ENCODE measurements around the gene PNMT.
A peak's percentile ranks its signal among the peaks of the same experiment; 100 is the strongest.

Gene PNMT

GRCh38 chr17:39701784-39702422, 33.6 kb downstream of the PNMT start:
- TF ChIP-seq, protein P1, sequence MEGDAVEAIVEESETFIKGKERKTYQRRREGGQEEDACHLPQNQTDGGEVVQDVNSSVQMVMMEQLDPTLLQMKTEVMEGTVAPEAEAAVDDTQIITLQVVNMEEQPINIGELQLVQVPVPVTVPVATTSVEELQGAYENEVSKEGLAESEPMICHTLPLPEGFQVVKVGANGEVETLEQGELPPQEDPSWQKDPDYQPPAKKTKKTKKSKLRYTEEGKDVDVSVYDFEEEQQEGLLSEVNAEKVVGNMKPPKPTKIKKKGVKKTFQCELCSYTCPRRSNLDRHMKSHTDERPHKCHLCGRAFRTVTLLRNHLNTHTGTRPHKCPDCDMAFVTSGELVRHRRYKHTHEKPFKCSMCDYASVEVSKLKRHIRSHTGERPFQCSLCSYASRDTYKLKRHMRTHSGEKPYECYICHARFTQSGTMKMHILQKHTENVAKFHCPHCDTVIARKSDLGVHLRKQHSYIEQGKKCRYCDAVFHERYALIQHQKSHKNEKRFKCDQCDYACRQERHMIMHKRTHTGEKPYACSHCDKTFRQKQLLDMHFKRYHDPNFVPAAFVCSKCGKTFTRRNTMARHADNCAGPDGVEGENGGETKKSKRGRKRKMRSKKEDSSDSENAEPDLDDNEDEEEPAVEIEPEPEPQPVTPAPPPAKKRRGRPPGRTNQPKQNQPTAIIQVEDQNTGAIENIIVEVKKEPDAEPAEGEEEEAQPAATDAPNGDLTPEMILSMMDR (conservative IDR thresholded peaks at IDR 0.05): no peak
- TF ChIP-seq ZFX (IDR thresholded peaks at IDR 0.05): no peak
- H3K27ac ChIP-seq: peak overlapping the region; percentile 96

GRCh38 chr17:39702901-39703893, 34.9 kb downstream of the PNMT start:
- peak overlapping the region; percentile 96 for H3K27ac ChIP-seq
- TF ChIP-seq, protein P1 (conservative IDR thresholded peaks at IDR 0.05): no peak
- no peak for TF ChIP-seq ZFX (IDR thresholded peaks at IDR 0.05)

GRCh38 chr17:39703913-39704312, 35.7 kb downstream of the PNMT start:
- peak overlapping the region; percentile 96 for H3K27ac ChIP-seq
- TF ChIP-seq, protein P1 (conservative IDR thresholded peaks at IDR 0.05): no peak
- TF ChIP-seq ZFX (IDR thresholded peaks at IDR 0.05): no peak

DNA sequence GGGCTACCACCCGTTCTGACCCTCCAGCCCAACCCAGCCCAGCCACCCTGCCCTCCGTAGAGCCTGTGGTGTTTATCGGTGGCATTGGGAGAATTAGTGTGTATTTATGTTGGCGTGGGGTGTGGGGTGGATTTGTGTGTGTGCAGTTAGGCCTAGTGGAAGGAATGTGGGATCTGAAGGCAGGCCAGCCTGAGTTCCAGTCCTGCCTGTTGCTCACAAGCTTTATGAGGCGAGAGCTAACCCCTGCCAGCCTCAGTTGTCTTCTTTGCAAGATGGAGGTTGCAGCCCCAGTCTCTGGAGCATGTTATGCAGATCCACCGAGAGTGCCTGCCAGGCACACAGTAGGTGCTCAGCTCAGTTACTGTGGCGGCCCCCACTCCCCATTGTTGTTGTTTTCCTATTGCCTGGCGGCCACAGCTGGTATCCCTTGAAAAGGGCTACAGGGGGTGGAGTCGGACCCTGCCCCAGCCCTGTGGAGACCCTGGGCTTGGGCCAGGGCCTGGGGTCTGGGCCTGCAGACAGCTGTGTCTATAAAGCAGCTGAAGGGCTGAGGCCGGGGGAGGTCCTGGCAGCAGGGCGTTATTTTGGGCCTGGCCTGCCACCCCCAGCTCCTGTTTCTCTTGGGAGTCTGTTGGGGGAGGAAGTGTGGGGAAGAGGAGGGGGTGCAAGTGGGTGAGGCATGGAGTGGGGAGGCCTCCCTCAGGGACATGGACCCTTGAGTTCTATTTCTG, 36.7 kb downstream of the PNMT start:
- peak overlapping the region; percentile 96 for H3K27ac ChIP-seq

GRCh38 chr17:39705786-39706348, 37.6 kb downstream of the PNMT start:
- TF ChIP-seq ZFX (IDR thresholded peaks at IDR 0.05): no peak
- TF ChIP-seq, protein P1 (conservative IDR thresholded peaks at IDR 0.05): no peak
- peak overlapping the region; percentile 96 for H3K27ac ChIP-seq

More for the DNA sequence above, 36.7 kb downstream of the PNMT start:
- TF ChIP-seq, protein P1 (conservative IDR thresholded peaks at IDR 0.05): no peak; the same call in 1 of the 2 replicates
- no peak for TF ChIP-seq ZFX (IDR thresholded peaks at IDR 0.05)

DNA sequence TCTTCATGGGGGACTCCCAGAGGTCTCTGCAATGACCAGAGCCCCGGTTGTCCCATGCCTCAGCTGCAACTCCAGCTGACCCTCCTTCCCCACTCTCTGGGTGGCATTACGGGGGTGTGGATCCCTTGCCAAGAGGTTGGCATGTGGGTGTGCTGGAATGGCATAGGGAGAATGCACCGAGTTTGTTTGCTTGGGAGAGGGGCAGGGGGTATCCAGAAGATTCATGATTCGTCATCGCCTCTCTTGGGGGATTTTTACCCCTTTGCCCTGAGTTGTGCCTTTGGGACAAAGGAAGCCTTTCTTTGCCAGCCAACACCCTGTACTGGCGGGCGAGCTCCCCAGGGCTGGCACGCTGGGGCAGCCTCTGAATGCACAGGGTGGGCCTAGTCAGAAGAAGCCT, 38.1 kb downstream of the PNMT start:
- TF ChIP-seq ZFX (IDR thresholded peaks at IDR 0.05): no peak
- TF ChIP-seq, protein P1 (conservative IDR thresholded peaks at IDR 0.05): no peak
- H3K27ac ChIP-seq: peak overlapping the region; percentile 96
